NCI-H2227 (cell line): Measurements from ENCODE around the gene TENM4.
A peak's percentile ranks its signal among the peaks of the same experiment; 100 is the strongest.

Experiments
- DNase-seq: peaks from one replicate; lab custom pipeline; 2025; ENCODE audit not compliant: unreplicated experiment; lab: John Stamatoyannopoulos, UW

The TENM4 gene

GRCh38 chr11:79090191-79090705 lies 350.6 kb downstream of the TENM4 start:
- DNase-seq: no peak

GRCh38 chr11:79089601-79090000 lies 351.2 kb downstream of the TENM4 start:
- DNase-seq: no peak

GRCh38 chr11:79088967-79089366 lies 351.9 kb downstream of the TENM4 start:
- no peak for DNase-seq

GRCh38 chr11:79087961-79088318 lies 352.9 kb downstream of the TENM4 start:
- no peak for DNase-seq

- DNase-seq: no peak
Observed at GRCh38 chr11:79087238-79087960, 353.4 kb downstream of the TENM4 start.

- no peak for DNase-seq
Observed at GRCh38 chr11:79086056-79086455, 354.8 kb downstream of the TENM4 start.

GRCh38 chr11:79084382-79084781 lies 356.4 kb downstream of the TENM4 start:
- DNase-seq: no peak

- DNase-seq: no peak
Observed at GRCh38 chr11:79083352-79083751, 357.5 kb downstream of the TENM4 start.

GRCh38 chr11:79082907-79083306 lies 357.9 kb downstream of the TENM4 start:
- DNase-seq: peak; percentile 31

- DNase-seq: no peak
Observed at GRCh38 chr11:79082280-79082679, 358.6 kb downstream of the TENM4 start.

- DNase-seq: no peak
Observed at GRCh38 chr11:79081471-79082031, 359.3 kb downstream of the TENM4 start.

GRCh38 chr11:79080551-79080950 lies 360.3 kb downstream of the TENM4 start:
- DNase-seq: no peak

GRCh38 chr11:79078999-79079398 lies 361.8 kb downstream of the TENM4 start:
- no peak for DNase-seq

- no peak for DNase-seq
Observed at GRCh38 chr11:79078456-79078855, 362.4 kb downstream of the TENM4 start.

GRCh38 chr11:79077702-79078330 lies 363.0 kb downstream of the TENM4 start:
- no peak for DNase-seq

- peak; percentile 16 for DNase-seq
Observed at GRCh38 chr11:79076526-79077115, 364.2 kb downstream of the TENM4 start.

- no peak for DNase-seq
Observed at GRCh38 chr11:79074547-79074946, 366.3 kb downstream of the TENM4 start.

- DNase-seq: no peak
Observed at GRCh38 chr11:79071190-79071589, 369.6 kb downstream of the TENM4 start.

- DNase-seq: no peak
Observed at GRCh38 chr11:79070518-79070917, 370.3 kb downstream of the TENM4 start.

GRCh38 chr11:79069504-79069903 lies 371.3 kb downstream of the TENM4 start:
- DNase-seq: no peak

- DNase-seq: no peak
Observed at GRCh38 chr11:79068356-79068755, 372.5 kb downstream of the TENM4 start.

GRCh38 chr11:79067352-79067679 lies 373.5 kb downstream of the TENM4 start:
- DNase-seq: no peak
